ENCODE data around the gene TDRD7. TPM values are rescaled to one million over a fixed set of nuclear protein-coding genes. Genes with fewer than 3 reads are reported as not detected.

Gene TDRD7
- total RNA-seq, 1 experiment from 2014 or later: 97.1 TPM

- in situ Hi-C loops (cut with HindIII; ENCODE audit: low pct_unique_long_range_greater_than_20kb, low sequenced_read_pairs): no loop called here
- DNase-seq (ENCODE audit: low read depth, low spot score): no peak
Observed at GRCh38 chr9:97386265-97386633, 25.6 kb upstream of the TDRD7 start.

GRCh38 chr9:97386733-97387503 is 25.0 kb upstream of the TDRD7 start:
- peak; percentile 77 for DNase-seq (ENCODE audit: low read depth, low spot score)
- in situ Hi-C loops (cut with HindIII; ENCODE audit: low pct_unique_long_range_greater_than_20kb, low sequenced_read_pairs): no loop called here

GRCh38 chr9:97387504-97387886 is 24.4 kb upstream of the TDRD7 start:
- DNase-seq (ENCODE audit: low read depth, low spot score): no peak
- in situ Hi-C loops (cut with HindIII; ENCODE audit: low pct_unique_long_range_greater_than_20kb, low sequenced_read_pairs): no loop called here

- no peak for DNase-seq (ENCODE audit: low read depth, low spot score)
- in situ Hi-C loops (cut with HindIII; ENCODE audit: low pct_unique_long_range_greater_than_20kb, low sequenced_read_pairs): no loop called here
Observed at GRCh38 chr9:97387936-97388684, 23.8 kb upstream of the TDRD7 start.

- in situ Hi-C loops (cut with HindIII; ENCODE audit: low pct_unique_long_range_greater_than_20kb, low sequenced_read_pairs): no loop called here
Observed at GRCh38 chr9:97388721-97389238, 23.1 kb upstream of the TDRD7 start.

GRCh38 chr9:97389249-97389648 is 22.6 kb upstream of the TDRD7 start:
- DNase-seq (ENCODE audit: low read depth, low spot score): no peak
- in situ Hi-C loops (cut with HindIII; ENCODE audit: low pct_unique_long_range_greater_than_20kb, low sequenced_read_pairs): no loop called here

More at GRCh38 chr9:97388721-97389238, 23.1 kb upstream of the TDRD7 start:
- DNase-seq (ENCODE audit: low read depth, low spot score): no peak

- no peak for DNase-seq (ENCODE audit: low read depth, low spot score)
- in situ Hi-C loops (cut with HindIII; ENCODE audit: low pct_unique_long_range_greater_than_20kb, low sequenced_read_pairs): no loop called here
Observed at GRCh38 chr9:97390791-97391406, 21.0 kb upstream of the TDRD7 start.

- no peak for DNase-seq (ENCODE audit: low read depth, low spot score)
- in situ Hi-C loops (cut with HindIII; ENCODE audit: low pct_unique_long_range_greater_than_20kb, low sequenced_read_pairs): no loop called here
Observed at GRCh38 chr9:97394881-97395280, 17.0 kb upstream of the TDRD7 start.

- in situ Hi-C loops (cut with HindIII; ENCODE audit: low pct_unique_long_range_greater_than_20kb, low sequenced_read_pairs): no loop called here
- DNase-seq (ENCODE audit: low read depth, low spot score): no peak
Observed at GRCh38 chr9:97395745-97396144, 16.2 kb upstream of the TDRD7 start.

GRCh38 chr9:97396256-97396655 is 15.6 kb upstream of the TDRD7 start:
- no peak for DNase-seq (ENCODE audit: low read depth, low spot score)
- in situ Hi-C loops (cut with HindIII; ENCODE audit: low pct_unique_long_range_greater_than_20kb, low sequenced_read_pairs): no loop called here

- DNase-seq (ENCODE audit: low read depth, low spot score): no peak
Observed at GRCh38 chr9:97397220-97397619, 14.7 kb upstream of the TDRD7 start.

GRCh38 chr9:97398999-97399758 is 12.7 kb upstream of the TDRD7 start:
- in situ Hi-C loops (cut with HindIII; ENCODE audit: low pct_unique_long_range_greater_than_20kb, low sequenced_read_pairs): no loop called here
- DNase-seq (ENCODE audit: low read depth, low spot score): peak; percentile 62

More at GRCh38 chr9:97397220-97397619, 14.7 kb upstream of the TDRD7 start:
- in situ Hi-C loops (cut with HindIII; ENCODE audit: low pct_unique_long_range_greater_than_20kb, low sequenced_read_pairs): no loop called here

GRCh38 chr9:97403746-97404316 is 8.1 kb upstream of the TDRD7 start:
- in situ Hi-C loops (cut with HindIII; ENCODE audit: low pct_unique_long_range_greater_than_20kb, low sequenced_read_pairs): no loop called here
- DNase-seq (ENCODE audit: low read depth, low spot score): no peak

- DNase-seq (ENCODE audit: low read depth, low spot score): no peak
- in situ Hi-C loops (cut with HindIII; ENCODE audit: low pct_unique_long_range_greater_than_20kb, low sequenced_read_pairs): no loop called here
Observed at GRCh38 chr9:97405551-97405950, 6.3 kb upstream of the TDRD7 start.

- in situ Hi-C loops (cut with HindIII; ENCODE audit: low pct_unique_long_range_greater_than_20kb, low sequenced_read_pairs): no loop called here
Observed at GRCh38 chr9:97406620-97407177, 5.2 kb upstream of the TDRD7 start.

GRCh38 chr9:97408562-97408961 is 3.3 kb upstream of the TDRD7 start:
- no peak for DNase-seq (ENCODE audit: low read depth, low spot score)
- in situ Hi-C loops (cut with HindIII; ENCODE audit: low pct_unique_long_range_greater_than_20kb, low sequenced_read_pairs): no loop called here

More at GRCh38 chr9:97406620-97407177, 5.2 kb upstream of the TDRD7 start:
- DNase-seq (ENCODE audit: low read depth, low spot score): no peak

GRCh38 chr9:97411440-97411788 is 482 bp upstream of the TDRD7 start:
- DNase-seq (ENCODE audit: low read depth, low spot score): no peak
- in situ Hi-C loops (cut with HindIII; ENCODE audit: low pct_unique_long_range_greater_than_20kb, low sequenced_read_pairs): no loop called here

Data from SK-MEL-5 (cell line).